Nephron progenitor cell (in vitro differentiated cells): ENCODE measurements around the gene MYD88.

ENCODE experiments used
- DNase-seq: peaks from one replicate; pipeline ENCODE4 v3.0.0; 2021
- H3K27ac Mint-ChIP-seq: 2 replicates; pipeline ENCODE4 v1.8.0; 2021; ENCODE audit warnings: mild to moderate bottlenecking, moderate library complexity, mixed read lengths
- H3K27me3 Mint-ChIP-seq: 2 replicates; pipeline ENCODE4 v1.8.0; 2021; ENCODE audit warnings: mild to moderate bottlenecking, low read depth, mixed read lengths; ENCODE audit not compliant: poor library complexity
- H3K36me3 Mint-ChIP-seq: 2 replicates; pipeline ENCODE4 v1.8.0; 2021; ENCODE audit warnings: low read depth, mixed read lengths
- H3K4me1 Mint-ChIP-seq: 2 replicates; pipeline ENCODE4 v1.8.0; 2021; ENCODE audit warnings: mixed read lengths
- H3K4me3 Mint-ChIP-seq: 2 replicates; pipeline ENCODE4 v1.8.0; 2021; ENCODE audit warnings: mild to moderate bottlenecking, moderate library complexity, mixed read lengths
- H3K9me3 Mint-ChIP-seq: 2 replicates; pipeline ENCODE4 v1.8.0; 2021; ENCODE audit warnings: mild to moderate bottlenecking, moderate library complexity, mixed read lengths
- CTCF ChIP-seq: fragments of 200-600 bp; sonication (generic); IDR thresholded peaks from 2 replicates; pipeline ENCODE4 v1.5.0; 2021; ENCODE audit warnings: antibody characterized with exemption

Gene MYD88

DNA sequence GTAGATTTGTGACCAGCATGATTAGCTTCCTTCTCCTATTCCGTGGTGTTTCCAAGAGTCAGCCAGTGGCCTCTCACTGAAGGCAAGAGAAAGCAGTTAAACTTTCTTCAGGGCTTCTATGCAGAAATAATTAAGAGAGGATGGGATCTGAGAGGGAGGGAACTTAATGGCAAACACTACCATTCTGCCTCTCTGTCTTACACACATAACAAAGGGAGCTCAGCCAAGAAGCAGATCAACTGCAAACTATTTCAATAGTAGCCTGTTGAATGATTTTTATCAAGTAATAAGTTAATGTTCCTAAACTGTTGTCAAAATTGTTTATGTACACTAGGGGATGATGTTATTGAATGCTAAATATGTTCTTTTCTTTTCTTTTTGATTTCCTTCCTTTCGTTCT is 38.7 kb downstream of the MYD88 start:
- no peak for TF ChIP-seq CTCF
- Mint-ChIP-seq H3K27me3 (peaks cover 3% of the 10 kb centered on the region), H3K4me3 (no peak overlapping the region), H3K9me3 (no peaks in the 10 kb centered on the region), H3K36me3 (peaks cover 37% of the 10 kb centered on the region), H3K4me1 (peaks cover 8% of the 10 kb centered on the region), H3K27ac (peak overlapping the region; percentile 53)
- DNase-seq: no peak

DNA sequence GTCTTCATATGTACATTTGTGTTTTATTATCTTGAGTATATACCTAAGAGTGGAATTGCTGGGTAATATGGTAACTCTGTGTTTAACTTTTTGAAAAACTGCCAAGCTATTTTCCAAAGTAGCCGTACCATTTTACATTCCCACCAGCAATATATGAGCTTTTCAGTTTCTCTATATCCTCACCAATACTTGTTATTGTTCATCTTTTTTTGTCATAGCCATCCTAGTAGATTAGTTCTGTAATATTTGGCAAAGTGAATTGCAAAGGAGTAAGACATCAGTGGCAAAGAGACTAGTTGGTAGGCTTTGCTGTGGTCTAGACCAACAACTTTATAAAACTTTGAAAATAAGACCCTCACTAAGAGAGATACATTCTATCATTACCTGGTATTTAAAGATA is 48.3 kb downstream of the MYD88 start:
- peaks cover 6% of the 10 kb centered on the region for H3K9me3 Mint-ChIP-seq
- H3K4me1 Mint-ChIP-seq: no peaks in the 10 kb centered on the region
- no peak for TF ChIP-seq CTCF
- DNase-seq: no peak
- H3K27me3 Mint-ChIP-seq: peaks cover 4% of the 10 kb centered on the region
- no peak overlapping the region for H3K27ac Mint-ChIP-seq
- H3K36me3 Mint-ChIP-seq: peaks cover 52% of the 10 kb centered on the region
- no peak overlapping the region for H3K4me3 Mint-ChIP-seq

- H3K27ac Mint-ChIP-seq: no peak overlapping the region
- peaks cover 52% of the 10 kb centered on the region for H3K36me3 Mint-ChIP-seq
- peaks cover 4% of the 10 kb centered on the region for H3K27me3 Mint-ChIP-seq
- DNase-seq: no peak
- H3K4me1 Mint-ChIP-seq: no peaks in the 10 kb centered on the region
- TF ChIP-seq CTCF: no peak
- peaks cover 6% of the 10 kb centered on the region for H3K9me3 Mint-ChIP-seq
- no peak overlapping the region for H3K4me3 Mint-ChIP-seq
These were observed 52.0 kb downstream of the MYD88 start for GRCh38 chr3:38190481-38190881.
